ACC112 (cell line): Measurements from ENCODE around the gene MZF1.
A peak's percentile ranks its signal among the peaks of the same experiment; 100 is the strongest.

Source experiments
- H2AFZ ChIP-seq: fragments of 200-600 bp; sonication (generic); one replicate; pipeline ENCODE4 v1.6.0; 2017; ENCODE audit warnings: antibody characterized with exemption, low read length; ENCODE audit not compliant: unreplicated experiment
- H3K27ac ChIP-seq: fragments of 200-600 bp; sonication (generic); 2 replicates; pipeline ENCODE4 v1.5.1; 2014; ENCODE audit warnings: low read depth, mild to moderate bottlenecking, antibody characterized with exemption, low read length, moderate library complexity
- H3K27me3 ChIP-seq: fragments of 200-600 bp; sonication (generic); 2 replicates; pipeline ENCODE4 v1.6.1; 2014; ENCODE audit warnings: mild to moderate bottlenecking, antibody characterized with exemption, low read length, moderate library complexity, mixed read lengths; ENCODE audit not compliant: insufficient read depth
- H3K36me3 ChIP-seq: fragments of 200-600 bp; sonication (generic); 2 replicates; pipeline ENCODE4 v1.6.1; 2016; ENCODE audit warnings: mild to moderate bottlenecking, antibody characterized with exemption, low read length, moderate library complexity, mixed read lengths; ENCODE audit not compliant: insufficient read depth
- H3K4me1 ChIP-seq: fragments of 200-600 bp; sonication (generic); one replicate; pipeline ENCODE4 v1.6.1; 2016; ENCODE audit warnings: low read length, mixed read lengths; ENCODE audit not compliant: insufficient read depth, unreplicated experiment, control insufficient read depth
- H3K4me3 ChIP-seq: fragments of 200-600 bp; sonication (generic); 2 replicates; pipeline ENCODE4 v1.5.1; 2014; ENCODE audit warnings: mild to moderate bottlenecking, low read depth, low read length
- H3K79me2 ChIP-seq: fragments of 200-600 bp; sonication (generic); one replicate; pipeline ENCODE4 v1.6.0; 2016; ENCODE audit warnings: low read length; ENCODE audit not compliant: control insufficient read depth, unreplicated experiment, insufficient read depth

MZF1 gene

GRCh38 chr19:58551577-58552471 lies 21.3 kb downstream of the MZF1 start:
- no peak overlapping the region for H3K4me3 ChIP-seq
- H2AFZ ChIP-seq = no peak overlapping the region
- no peaks in the 10 kb centered on the region for H3K27me3 ChIP-seq
- peaks cover 18% of the 10 kb centered on the region for H3K4me1 ChIP-seq
- H3K79me2 ChIP-seq = peaks cover 35% of the 10 kb centered on the region
- H3K36me3 ChIP-seq = peaks cover 9% of the 10 kb centered on the region
- H3K27ac ChIP-seq = no peak overlapping the region

GRCh38 chr19:58551123-58551497 lies 22.0 kb downstream of the MZF1 start:
- no peaks in the 10 kb centered on the region for H3K27me3 ChIP-seq
- H3K27ac ChIP-seq = no peak overlapping the region
- H3K36me3 ChIP-seq = peaks cover 9% of the 10 kb centered on the region
- no peak overlapping the region for H3K4me3 ChIP-seq
- peaks cover 18% of the 10 kb centered on the region for H3K4me1 ChIP-seq
- H2AFZ ChIP-seq = no peak overlapping the region
- H3K79me2 ChIP-seq = peaks cover 35% of the 10 kb centered on the region

- no peak overlapping the region for H3K4me3 ChIP-seq
- peaks cover 19% of the 10 kb centered on the region for H3K4me1 ChIP-seq
- H3K27ac ChIP-seq = no peak overlapping the region
- peaks cover 14% of the 10 kb centered on the region for H3K36me3 ChIP-seq
- no peak overlapping the region for H2AFZ ChIP-seq
- peaks cover 35% of the 10 kb centered on the region for H3K79me2 ChIP-seq
- no peaks in the 10 kb centered on the region for H3K27me3 ChIP-seq
Measured at GRCh38 chr19:58550362-58551122, 22.6 kb downstream of the MZF1 start.

GRCh38 chr19:58549664-58550361 lies 23.3 kb downstream of the MZF1 start:
- Histone ChIP-seq H3K4me1 (peaks cover 15% of the 10 kb centered on the region), H2AFZ (no peak overlapping the region), H3K4me3 (no peak overlapping the region), H3K79me2 (peaks cover 40% of the 10 kb centered on the region), H3K27me3 (no peaks in the 10 kb centered on the region), H3K27ac (no peak overlapping the region), H3K36me3 (peaks cover 14% of the 10 kb centered on the region)

DNA sequence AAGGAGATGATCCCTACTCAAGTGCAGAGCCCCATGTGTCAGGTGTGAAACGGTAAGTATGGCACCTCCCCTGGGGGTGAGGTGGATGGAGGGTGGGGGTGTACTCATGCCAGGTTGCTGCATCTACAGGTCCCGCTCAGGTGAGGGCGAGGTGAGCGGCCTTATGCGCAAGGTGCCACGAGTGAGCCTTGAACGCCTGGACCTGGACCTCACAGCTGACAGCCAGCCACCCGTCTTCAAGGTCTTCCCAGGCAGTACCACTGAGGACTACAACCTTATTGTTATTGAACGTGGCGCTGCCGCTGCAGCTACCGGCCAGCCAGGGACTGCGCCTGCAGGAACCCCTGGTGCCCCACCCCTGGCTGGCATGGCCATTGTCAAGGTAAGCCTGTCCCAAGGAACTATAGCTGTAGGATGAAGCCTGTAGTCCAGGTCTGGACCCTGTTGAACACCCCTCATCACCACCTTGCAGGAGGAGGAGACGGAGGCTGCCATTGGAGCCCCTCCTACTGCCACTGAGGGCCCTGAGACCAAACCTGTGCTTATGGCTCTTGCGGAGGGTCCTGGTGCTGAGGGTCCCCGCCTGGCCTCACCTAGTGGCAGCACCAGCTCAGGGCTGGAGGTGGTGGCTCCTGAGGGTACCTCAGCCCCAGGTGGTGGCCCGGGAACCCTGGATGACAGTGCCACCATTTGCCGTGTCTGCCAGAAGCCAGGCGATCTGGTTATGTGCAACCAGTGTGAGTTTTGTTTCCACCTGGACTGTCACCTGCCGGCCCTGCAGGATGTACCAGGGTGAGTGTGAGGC lies 24.1 kb downstream of the MZF1 start:
- H3K4me3 ChIP-seq = no peak overlapping the region
- no peak overlapping the region for H2AFZ ChIP-seq
- no peaks in the 10 kb centered on the region for H3K27me3 ChIP-seq
- no peak overlapping the region for H3K27ac ChIP-seq
- H3K4me1 ChIP-seq = peaks cover 15% of the 10 kb centered on the region
- H3K79me2 ChIP-seq = peaks cover 43% of the 10 kb centered on the region
- H3K36me3 ChIP-seq = peaks cover 14% of the 10 kb centered on the region

DNA sequence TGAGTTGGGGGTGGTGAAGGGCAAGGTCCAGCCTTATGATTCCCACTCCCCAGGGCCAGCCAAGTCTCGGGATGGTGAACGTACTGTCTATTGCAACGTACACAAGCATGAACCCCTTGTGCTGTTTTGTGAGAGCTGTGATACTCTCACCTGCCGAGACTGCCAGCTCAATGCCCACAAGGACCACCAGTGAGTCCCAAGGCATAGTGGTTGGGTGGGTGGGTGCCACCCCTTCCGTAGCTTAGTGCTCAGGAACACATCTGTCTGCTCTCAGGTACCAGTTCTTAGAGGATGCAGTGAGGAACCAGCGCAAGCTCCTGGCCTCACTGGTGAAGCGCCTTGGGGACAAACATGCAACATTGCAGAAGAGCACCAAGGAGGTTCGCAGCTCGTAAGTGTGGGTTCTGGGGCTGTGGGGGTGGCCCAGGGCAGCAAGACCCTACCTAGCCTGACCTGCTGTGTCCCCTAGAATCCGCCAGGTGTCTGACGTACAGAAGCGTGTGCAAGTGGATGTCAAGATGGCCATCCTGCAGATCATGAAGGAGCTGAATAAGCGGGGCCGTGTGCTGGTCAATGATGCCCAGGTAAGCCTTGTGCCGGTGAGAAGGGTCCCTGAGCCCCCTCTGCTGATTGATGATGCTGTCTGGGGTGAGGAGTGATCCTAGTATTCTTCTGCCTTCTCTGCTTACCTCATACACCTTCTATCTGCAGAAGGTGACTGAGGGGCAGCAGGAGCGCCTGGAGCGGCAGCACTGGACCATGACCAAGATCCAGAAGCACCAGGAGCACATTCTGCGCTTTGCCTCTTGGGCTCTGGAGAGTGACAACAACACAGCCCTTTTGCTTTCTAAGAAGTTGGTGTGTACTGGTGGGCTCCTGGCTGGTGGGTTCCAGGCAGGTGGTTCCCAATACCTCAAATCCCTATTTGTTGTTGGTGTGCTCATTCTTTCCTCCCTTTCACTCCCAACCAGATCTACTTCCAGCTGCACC lies 25.5 kb downstream of the MZF1 start:
- no peak overlapping the region for H2AFZ ChIP-seq
- H3K27me3 ChIP-seq = no peaks in the 10 kb centered on the region
- H3K27ac ChIP-seq = no peak overlapping the region
- peaks cover 43% of the 10 kb centered on the region for H3K79me2 ChIP-seq
- peaks cover 12% of the 10 kb centered on the region for H3K36me3 ChIP-seq
- H3K4me1 ChIP-seq = peaks cover 8% of the 10 kb centered on the region
- peak overlapping the region; percentile 16; the same call in 1 of the 2 replicates for H3K4me3 ChIP-seq

- Histone ChIP-seq H3K4me3 (peak overlapping the region; percentile 95), H3K36me3 (peaks cover 9% of the 10 kb centered on the region; the same call in 1 of the 2 replicates), H2AFZ (no peak overlapping the region), H3K27me3 (no peaks in the 10 kb centered on the region), H3K4me1 (peaks cover 8% of the 10 kb centered on the region), H3K27ac (no peak overlapping the region), H3K79me2 (peaks cover 43% of the 10 kb centered on the region)
Measured at GRCh38 chr19:58546019-58546530, 27.1 kb downstream of the MZF1 start.

GRCh38 chr19:58545286-58546018 lies 27.7 kb downstream of the MZF1 start:
- H3K4me3 ChIP-seq = peak overlapping the region; percentile 95
- no peak overlapping the region for H2AFZ ChIP-seq
- H3K27me3 ChIP-seq = no peaks in the 10 kb centered on the region
- H3K27ac ChIP-seq = no peak overlapping the region
- H3K4me1 ChIP-seq = peaks cover 8% of the 10 kb centered on the region
- peaks cover 43% of the 10 kb centered on the region for H3K79me2 ChIP-seq
- peaks cover 5% of the 10 kb centered on the region; the same call in 1 of the 2 replicates for H3K36me3 ChIP-seq
